Astrocyte (in vitro differentiated cells and primary cell): Measurements from ENCODE around the gene ATAD3A. TPM values are rescaled to one million over a fixed set of nuclear protein-coding genes. Genes with fewer than 3 reads are reported as not detected.
"Not testable (repeated sequence)": the region's sequence is repeated elsewhere in the genome, so short reads cannot be mapped to it uniquely, and the experiment has no call there.

Source experiments
- DNase-seq: peaks from one replicate; pipeline ENCODE4 v3.0.0-alpha.2; 2010; ENCODE audit warnings: low read depth
- FAIRE-seq: peaks from 2 replicates; lab custom pipeline; 2011; peaks lifted over from hg19 to GRCh38; lab: Jason Lieb, UNC
- H2AFZ ChIP-seq: 2 replicates; pipeline ENCODE4 v1.6.0; 2012; ENCODE audit warnings: low read depth, low read length, inconsistent platforms
- H3K27ac ChIP-seq: 2 replicates; pipeline ENCODE4 v1.5.1; 2011; ENCODE audit warnings: low read depth, low read length, inconsistent platforms
- H3K27me3 ChIP-seq: 2 replicates; pipeline ENCODE4 v1.6.0; 2011; ENCODE audit warnings: low read length, inconsistent platforms; ENCODE audit not compliant: insufficient read depth
- H3K36me3 ChIP-seq: 2 replicates; pipeline ENCODE4 v1.5.1; 2011; ENCODE audit warnings: low read length, inconsistent platforms; ENCODE audit not compliant: insufficient read depth
- H3K4me1 ChIP-seq: 2 replicates; pipeline ENCODE4 v1.5.1; 2011; ENCODE audit warnings: low read length, inconsistent platforms; ENCODE audit not compliant: insufficient read depth
- H3K4me2 ChIP-seq: 2 replicates; pipeline ENCODE4 v1.6.0; 2012; ENCODE audit warnings: low read length, inconsistent platforms
- H3K4me3 ChIP-seq: 2 replicates; pipeline ENCODE4 v1.5.1; 2011; ENCODE audit warnings: low read depth, mild to moderate bottlenecking, low read length, inconsistent platforms; ENCODE audit not compliant: insufficient read depth
- H3K79me2 ChIP-seq: 2 replicates; pipeline ENCODE4 v1.6.0; 2012; ENCODE audit warnings: mild to moderate bottlenecking, low read length, inconsistent platforms; ENCODE audit not compliant: insufficient read depth
- H3K9ac ChIP-seq: 2 replicates; pipeline ENCODE4 v1.6.0; 2012; ENCODE audit warnings: mild to moderate bottlenecking, low read length, inconsistent platforms
- H3K9me3 ChIP-seq: 2 replicates; pipeline ENCODE4 v1.5.1; 2012; ENCODE audit warnings: low read depth, mild to moderate bottlenecking, low read length, inconsistent platforms; ENCODE audit not compliant: insufficient read depth
- H4K20me1 ChIP-seq: 2 replicates; pipeline ENCODE4 v1.6.0; 2012; ENCODE audit warnings: low read length, inconsistent platforms; ENCODE audit not compliant: insufficient read depth
- H3K27ac Mint-ChIP-seq: one replicate; pipeline ENCODE4 v1.8.0; 2021; ENCODE audit warnings: mild to moderate bottlenecking, mixed read lengths; ENCODE audit not compliant: unreplicated experiment
- H3K27me3 Mint-ChIP-seq: one replicate; pipeline ENCODE4 v1.8.0; 2021; ENCODE audit warnings: low read depth, mixed read lengths; ENCODE audit not compliant: unreplicated experiment
- H3K36me3 Mint-ChIP-seq: one replicate; pipeline ENCODE4 v1.8.0; 2021; ENCODE audit warnings: low read depth, mixed read lengths; ENCODE audit not compliant: unreplicated experiment
- H3K4me1 Mint-ChIP-seq: one replicate; pipeline ENCODE4 v1.8.0; 2021; ENCODE audit warnings: low read depth, mixed read lengths; ENCODE audit not compliant: unreplicated experiment
- H3K4me3 Mint-ChIP-seq: one replicate; pipeline ENCODE4 v1.8.0; 2021; ENCODE audit warnings: mild to moderate bottlenecking, moderate library complexity, mixed read lengths; ENCODE audit not compliant: unreplicated experiment
- H3K9me3 Mint-ChIP-seq: one replicate; pipeline ENCODE4 v1.8.0; 2021; ENCODE audit warnings: mild to moderate bottlenecking, mixed read lengths; ENCODE audit not compliant: unreplicated experiment
- EZH2 ChIP-seq: IDR thresholded peaks from 2 replicates; pipeline ENCODE4 v1.6.1; 2012; ENCODE audit warnings: mild to moderate bottlenecking, low read length, inconsistent platforms; ENCODE audit not compliant: insufficient read depth
- total RNA-seq: library from RNA; stranded (reverse); gene quantifications from 2 replicates; pipeline ENCODE4 v1.2.1, GENCODE V29; 2021
- TF ChIP-seq, protein P1 (sequence below): IDR thresholded peaks from 2 replicates; pipeline ENCODE4 v1.5.1; 2011; ENCODE audit warnings: low read depth, mild to moderate bottlenecking, inconsistent platforms, low read length, moderate library complexity; ENCODE audit not compliant: insufficient read depth

The ATAD3A gene
- total RNA-seq, 1 donor from 2014 or later = 54.9 TPM

DNA sequence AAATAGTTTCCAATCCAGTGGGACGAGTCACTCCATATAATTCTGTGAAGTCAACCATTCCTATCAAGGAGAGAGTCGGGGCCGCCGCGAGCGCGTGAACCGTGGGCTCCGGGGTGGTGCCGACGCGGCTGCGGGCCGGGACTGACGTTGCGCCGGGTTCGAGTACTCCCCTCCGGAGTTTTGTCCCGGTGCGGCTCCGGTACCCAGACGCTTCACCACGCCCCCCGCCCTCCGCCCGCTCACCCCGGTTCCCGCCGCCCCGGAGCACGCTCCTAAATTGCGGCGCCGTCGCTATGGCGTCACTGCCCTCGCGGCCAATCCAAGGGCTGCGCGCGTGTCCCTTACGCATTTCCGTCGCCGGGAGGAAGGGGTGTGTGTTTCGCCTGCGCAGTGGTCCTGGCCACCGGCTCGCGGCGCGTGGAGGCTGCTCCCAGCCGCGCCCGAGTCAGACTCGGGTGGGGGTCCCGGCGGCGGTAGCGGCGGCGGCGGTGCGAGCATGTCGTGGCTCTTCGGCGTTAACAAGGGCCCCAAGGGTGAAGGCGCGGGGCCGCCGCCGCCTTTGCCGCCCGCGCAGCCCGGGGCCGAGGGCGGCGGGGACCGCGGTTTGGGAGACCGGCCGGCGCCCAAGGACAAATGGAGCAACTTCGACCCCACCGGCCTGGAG lies 40.4 kb upstream of the ATAD3A start, which contains the start of gene ATAD3B:
Gene ATAD3B, plus strand, starts transcription at position 377 of the 664 bp plus-strand sequence. Its CDS starts 120 bp downstream, at position 497.
- peak within 1 kb of the TSS; percentile 88 for H3K27ac Mint-ChIP-seq
- DNase-seq = peak; percentile 85
- no peak for FAIRE-seq
- Histone ChIP-seq H3K27ac (peak within 1 kb of the TSS; percentile 40), H3K4me2 (peak within 1 kb of the TSS; percentile 100), H3K4me3 (peak within 1 kb of the TSS; percentile 90), H2AFZ (peak within 1 kb of the TSS; percentile 70), H3K36me3 (no peaks in the 10 kb centered on the region), H3K27me3 (no peaks in the 10 kb centered on the region), H4K20me1 (peaks cover 21% of the 10 kb centered on the region), H3K4me1 (peaks cover 11% of the 10 kb centered on the region), H3K9ac (peak within 1 kb of the TSS; percentile 87), H3K79me2 (peaks cover 42% of the 10 kb centered on the region), H3K9me3 (no peaks in the 10 kb centered on the region)
- H3K9me3 Mint-ChIP-seq = no peaks in the 10 kb centered on the region
- peak within 1 kb of the TSS; percentile 96 for H3K4me3 Mint-ChIP-seq
- H3K4me1 Mint-ChIP-seq = peaks cover 5% of the 10 kb centered on the region
- peaks cover 3% of the 10 kb centered on the region for H3K36me3 Mint-ChIP-seq
- TF ChIP-seq, protein P1, sequence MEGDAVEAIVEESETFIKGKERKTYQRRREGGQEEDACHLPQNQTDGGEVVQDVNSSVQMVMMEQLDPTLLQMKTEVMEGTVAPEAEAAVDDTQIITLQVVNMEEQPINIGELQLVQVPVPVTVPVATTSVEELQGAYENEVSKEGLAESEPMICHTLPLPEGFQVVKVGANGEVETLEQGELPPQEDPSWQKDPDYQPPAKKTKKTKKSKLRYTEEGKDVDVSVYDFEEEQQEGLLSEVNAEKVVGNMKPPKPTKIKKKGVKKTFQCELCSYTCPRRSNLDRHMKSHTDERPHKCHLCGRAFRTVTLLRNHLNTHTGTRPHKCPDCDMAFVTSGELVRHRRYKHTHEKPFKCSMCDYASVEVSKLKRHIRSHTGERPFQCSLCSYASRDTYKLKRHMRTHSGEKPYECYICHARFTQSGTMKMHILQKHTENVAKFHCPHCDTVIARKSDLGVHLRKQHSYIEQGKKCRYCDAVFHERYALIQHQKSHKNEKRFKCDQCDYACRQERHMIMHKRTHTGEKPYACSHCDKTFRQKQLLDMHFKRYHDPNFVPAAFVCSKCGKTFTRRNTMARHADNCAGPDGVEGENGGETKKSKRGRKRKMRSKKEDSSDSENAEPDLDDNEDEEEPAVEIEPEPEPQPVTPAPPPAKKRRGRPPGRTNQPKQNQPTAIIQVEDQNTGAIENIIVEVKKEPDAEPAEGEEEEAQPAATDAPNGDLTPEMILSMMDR = no peak
- TF ChIP-seq EZH2 = no peak
- peaks cover 2% of the 10 kb centered on the region for H3K27me3 Mint-ChIP-seq

DNA sequence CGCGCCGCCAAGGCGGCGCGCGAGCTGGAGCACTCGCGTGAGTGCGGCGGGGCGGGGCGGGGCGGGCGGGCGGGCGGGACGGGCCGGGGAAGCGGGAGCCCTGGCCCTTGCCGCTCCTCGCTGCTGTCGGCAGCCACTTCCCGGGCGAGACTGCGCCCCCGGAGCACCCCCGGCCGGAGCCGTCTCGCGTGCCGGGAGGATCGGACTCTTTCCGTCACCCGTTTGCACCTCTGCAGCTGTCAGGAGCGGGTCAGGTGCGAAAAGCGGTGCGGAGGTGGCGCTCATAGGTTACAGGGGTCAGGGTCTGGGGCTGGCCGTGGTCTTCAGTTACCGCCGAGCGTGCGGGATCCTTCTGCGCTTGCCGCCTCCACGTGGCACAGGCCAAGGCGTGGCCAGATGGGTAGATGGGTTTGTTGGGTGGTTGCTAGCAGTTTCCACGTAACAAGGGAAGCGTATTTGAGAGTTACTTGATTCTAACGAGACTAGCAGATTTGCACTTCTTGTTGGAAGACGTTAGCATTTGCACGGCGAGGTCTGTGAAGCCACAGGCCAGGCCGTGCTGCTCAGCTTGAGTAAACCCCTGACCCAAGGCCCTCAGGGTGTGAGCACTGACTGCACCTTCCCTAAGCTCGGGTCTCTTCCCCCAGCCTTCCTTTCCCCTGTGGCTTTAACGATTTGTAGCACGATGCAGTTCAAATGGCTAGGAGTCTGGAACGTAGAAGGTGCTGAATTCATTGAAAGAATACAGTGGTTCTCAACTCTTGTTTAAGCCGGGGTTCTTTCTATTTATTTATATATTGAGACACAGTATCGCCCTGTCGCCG lies 39.7 kb upstream of the ATAD3A start:
- not testable (repeated sequence) for H3K9me3 ChIP-seq, H3K9me3 Mint-ChIP-seq, H3K36me3 ChIP-seq, H2AFZ ChIP-seq, H3K4me1 Mint-ChIP-seq, FAIRE-seq, H3K36me3 Mint-ChIP-seq, DNase-seq, H3K27me3 ChIP-seq, H3K27me3 Mint-ChIP-seq
- H3K4me2 ChIP-seq = peak overlapping the region; percentile 94
- Mint-ChIP-seq H3K4me3 (peak overlapping the region; percentile 96), H3K27ac (peak overlapping the region; percentile 88)
- peak overlapping the region; percentile 90 for H3K4me3 ChIP-seq
- H4K20me1 ChIP-seq = peaks cover 28% of the 10 kb centered on the region
- H3K9ac ChIP-seq = peak overlapping the region; percentile 87
- peak overlapping the region; percentile 33 for H3K27ac ChIP-seq
- H3K79me2 ChIP-seq = peaks cover 49% of the 10 kb centered on the region
- peaks cover 11% of the 10 kb centered on the region for H3K4me1 ChIP-seq

DNA sequence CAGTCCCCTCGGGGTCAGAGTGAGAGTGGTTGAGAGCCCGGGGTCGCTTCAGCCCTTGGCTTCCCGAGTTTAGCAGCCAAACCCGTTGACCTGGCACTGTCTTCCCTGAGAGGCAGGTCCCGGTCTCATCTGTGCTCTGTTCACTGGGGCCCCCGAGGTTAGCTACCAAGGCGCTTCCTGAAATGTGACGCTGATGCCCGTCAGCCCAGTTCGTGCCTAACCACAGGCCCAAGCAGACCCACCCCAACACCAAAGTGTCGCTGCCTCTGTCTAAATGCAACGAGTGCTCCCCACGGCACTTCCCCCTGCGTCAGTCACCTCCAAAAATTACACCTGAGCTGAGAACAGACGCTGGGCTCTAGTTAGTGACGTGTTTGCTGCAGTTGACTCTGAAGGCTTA lies 36.0 kb upstream of the ATAD3A start:
- not testable (repeated sequence) for H3K4me1 Mint-ChIP-seq, H3K36me3 ChIP-seq, H3K4me2 ChIP-seq, H3K4me1 ChIP-seq, H3K36me3 Mint-ChIP-seq, H3K4me3 Mint-ChIP-seq, H2AFZ ChIP-seq, H3K27ac Mint-ChIP-seq, H3K27me3 Mint-ChIP-seq, H3K9ac ChIP-seq, H3K4me3 ChIP-seq, H3K9me3 Mint-ChIP-seq, H3K9me3 ChIP-seq, FAIRE-seq, H3K27me3 ChIP-seq, H3K27ac ChIP-seq, DNase-seq
- peaks cover 66% of the 10 kb centered on the region for H3K79me2 ChIP-seq
- peaks cover 47% of the 10 kb centered on the region for H4K20me1 ChIP-seq
